Naive thymus-derived CD8-positive, alpha-beta T cell (primary cell): ENCODE measurements around the gene RAB5A. TPM values are rescaled to one million over a fixed set of nuclear protein-coding genes. Genes with fewer than 3 reads are reported as not detected.
"Not testable (repeated sequence)": the region's sequence is repeated elsewhere in the genome, so short reads cannot be mapped to it uniquely, and the experiment has no call there.

Experiments
- ATAC-seq, 2 donors: fragments of 150-1000 bp; cut with Tn5 transposase in 1 of 2; sonication (Bioruptor Pico), chemical (Tn5 transposase) in 1 of 2; 1 replicate in 1 of 2; 2 replicates in 1 of 2; pipeline ENCODE4 v1.10.0; 2021; ENCODE audit warnings: mild to moderate bottlenecking in 2 of 2, moderate library complexity in 2 of 2
- POLR2A ChIA-PET: fragments of 350-600 bp; sonication (Branson Sonifier 250); formaldehyde crosslinking; loops from one replicate; lab custom pipeline; 2021; ENCODE audit warnings: antibody characterized with exemption; lab: Charles Lee
- DNase-seq, 10 donors: peaks; one replicate each; pipeline versions ENCODE4 v3.0.0 to v3.0.0-alpha.2; 2020 to 2022
- H3K27ac Mint-ChIP-seq, 10 donors: one replicate each; pipeline ENCODE4 v1.8.0; 2020 to 2022; ENCODE audit warnings: mild to moderate bottlenecking in 10 of 10, mixed read lengths in 10 of 10, moderate library complexity in 4 of 10, inconsistent platforms in 1 of 10
- H3K27me3 Mint-ChIP-seq, 5 donors: one replicate each; pipeline ENCODE4 v1.8.0; 2021 to 2022; ENCODE audit warnings: mixed read lengths in 5 of 5
- H3K36me3 Mint-ChIP-seq, 3 donors: one replicate each; pipeline ENCODE4 v1.8.0; 2020 to 2022; ENCODE audit warnings: mixed read lengths in 3 of 3, mild to moderate bottlenecking in 2 of 3, inconsistent platforms in 1 of 3
- H3K4me1 Mint-ChIP-seq, 4 donors: one replicate each; pipeline ENCODE4 v1.8.0; 2021 to 2022; ENCODE audit warnings: mixed read lengths in 4 of 4
- H3K4me3 Mint-ChIP-seq, 10 donors: one replicate each; pipeline ENCODE4 v1.8.0; 2020 to 2022; ENCODE audit warnings: mild to moderate bottlenecking in 10 of 10, mixed read lengths in 10 of 10, moderate library complexity in 6 of 10, inconsistent platforms in 1 of 10
- H3K9me3 Mint-ChIP-seq, 9 donors: one replicate each; pipeline ENCODE4 v1.8.0; 2020 to 2022; ENCODE audit warnings: mixed read lengths in 9 of 9, mild to moderate bottlenecking in 3 of 9, inconsistent platforms in 1 of 9, moderate library complexity in 1 of 9
- polyA plus RNA-seq, 3 donors: library from polyadenylated mRNA; unstranded; fragments of 300-500 nt; fragmentation: Illumina TruSeq; gene quantifications; one replicate each; pipeline ENCODE4 v1.2.3, GENCODE V29; 2021
- total RNA-seq, 8 experiments: library from RNA in 2 of 8; stranded (reverse) in 2 of 8; gene quantifications; one replicate each; pipeline ENCODE4 v1.2.3 and lab custom pipeline; 2021 to 2026

RAB5A gene, protein sequence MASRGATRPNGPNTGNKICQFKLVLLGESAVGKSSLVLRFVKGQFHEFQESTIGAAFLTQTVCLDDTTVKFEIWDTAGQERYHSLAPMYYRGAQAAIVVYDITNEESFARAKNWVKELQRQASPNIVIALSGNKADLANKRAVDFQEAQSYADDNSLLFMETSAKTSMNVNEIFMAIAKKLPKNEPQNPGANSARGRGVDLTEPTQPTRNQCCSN
- total RNA-seq (10 to 100 TPM; 73.1 to 79.4 TPM), polyA plus RNA-seq (10 to 100 TPM; 23.9 to 31.2 (median 27.5) TPM), total RNA-seq (lab: John Stamatoyannopoulos, UW) (46.6 to 79.7 (median 55.3) reads per million in 6 experiments)

DNA sequence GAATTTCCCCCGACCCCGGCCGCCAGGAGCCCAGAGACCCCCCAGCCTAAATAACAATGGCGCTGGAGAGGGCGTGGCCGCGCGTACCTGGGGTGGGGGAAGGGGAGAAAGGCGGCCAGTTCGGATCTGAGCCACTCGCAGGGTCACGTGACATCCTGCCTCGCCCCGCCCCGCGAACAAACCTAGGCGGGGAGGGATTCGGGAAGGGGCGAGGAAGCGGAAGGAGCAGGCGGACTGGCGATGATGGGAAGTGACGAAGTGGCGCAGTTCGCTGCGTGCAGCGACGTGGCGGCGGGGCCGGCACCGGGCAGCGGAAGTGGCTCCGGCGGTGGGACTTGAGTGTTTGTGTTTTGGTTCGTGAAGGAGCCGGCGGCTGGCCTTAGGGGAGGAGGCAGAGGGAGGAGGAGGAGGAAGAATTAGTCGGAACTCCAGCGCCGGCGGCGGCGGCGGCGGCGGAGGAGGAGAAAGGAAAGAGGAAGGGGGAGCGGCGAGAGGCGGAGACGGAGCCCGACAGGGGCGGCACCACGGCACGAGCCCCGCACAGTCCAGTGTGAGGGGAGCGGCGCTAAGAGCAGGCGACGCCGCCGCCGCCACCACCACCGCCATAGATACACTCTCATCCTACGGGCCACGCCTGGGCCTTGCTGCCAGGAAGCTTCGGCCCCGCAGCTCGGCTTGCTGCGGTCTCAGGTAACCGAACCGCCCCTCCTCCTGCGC lies at the start of gene RAB5A:
TSS of gene RAB5A (plus strand) at position 266 of the 717 bp plus-strand sequence. CDS start 3,802 bp downstream, outside the sequence.
- Mint-ChIP-seq H3K9me3 (no peaks in the 10 kb centered on the region), H3K4me1 (peaks cover 18 to 55% (median 48%) of the 10 kb centered on the region in 4 donors), H3K27me3 (no peaks in the 10 kb centered on the region), H3K4me3 (peak within 1 kb of the TSS; percentile 95 to 100 (median 99)), H3K27ac (peak within 1 kb of the TSS; percentile 98 to 100 (median 99)), H3K36me3 (peaks cover 0 to 15% (median 5%) of the 10 kb centered on the region in 3 donors)
- peak; percentile 87 to 98 (median 96) for DNase-seq
- peak; percentile 80 to 83 for ATAC-seq
- POLR2A ChIA-PET = interaction anchor here (0.6 to 4.3 kb wide), 10 partner anchors 10 to 239 kb away, joined by 3 to 28 read pairs (median 4); partner anchors contain the start of genes KAT2B and SGO1

DNA sequence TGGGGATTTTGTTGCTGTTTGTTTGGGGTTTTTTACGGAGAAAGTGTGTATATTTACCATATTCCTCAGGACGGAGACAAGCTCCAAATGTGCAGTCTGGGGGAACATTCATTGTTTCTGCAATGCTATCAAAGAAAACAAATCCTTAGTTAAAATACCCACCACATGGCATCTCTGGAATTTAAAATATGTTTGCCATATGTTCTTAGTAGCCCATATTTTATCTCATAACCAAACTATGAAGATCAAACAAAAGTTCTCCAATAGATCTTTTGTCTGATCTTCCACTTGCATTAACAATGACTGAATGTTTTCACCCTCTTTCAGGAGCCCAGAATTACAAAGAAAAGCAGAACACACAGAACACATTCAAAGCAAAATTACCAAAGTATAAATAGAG lies 48.2 kb upstream of the RAB5A start:
- no peak overlapping the region for H3K4me3 Mint-ChIP-seq
- ATAC-seq (no peak), DNase-seq (no peak)
- POLR2A ChIA-PET = no interaction called here
- H3K27ac Mint-ChIP-seq = no peak overlapping the region
- no peaks in the 10 kb centered on the region for H3K9me3 Mint-ChIP-seq
- H3K27me3 Mint-ChIP-seq = peaks cover 0 to 6% (median 0%) of the 10 kb centered on the region in 5 donors
- no peaks in the 10 kb centered on the region for H3K36me3 Mint-ChIP-seq
- no peaks in the 10 kb centered on the region for H3K4me1 Mint-ChIP-seq

DNA sequence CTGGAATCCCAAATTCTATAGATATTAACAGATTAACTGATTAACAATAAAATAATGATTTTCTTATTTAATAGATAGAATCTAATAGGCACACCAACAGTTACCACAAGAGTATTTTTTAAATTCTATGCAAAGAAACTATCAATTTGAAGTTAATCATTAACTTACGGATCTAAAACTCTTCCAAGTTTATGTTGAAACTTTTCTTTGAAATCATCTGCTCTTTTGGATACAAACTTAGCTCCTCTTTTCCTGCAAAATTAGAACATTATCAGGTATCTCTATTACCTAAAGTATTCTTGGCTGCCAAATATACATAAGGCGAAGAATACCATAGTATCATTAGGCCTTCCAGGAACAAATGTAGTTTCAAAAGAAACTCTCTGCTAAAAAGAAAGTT lies 47.6 kb upstream of the RAB5A start:
- DNase-seq (no peak), ATAC-seq (no peak)
- H3K9me3 Mint-ChIP-seq = no peaks in the 10 kb centered on the region
- POLR2A ChIA-PET = no interaction called here
- no peak overlapping the region for H3K4me3 Mint-ChIP-seq
- no peaks in the 10 kb centered on the region for H3K36me3 Mint-ChIP-seq
- H3K27me3 Mint-ChIP-seq = peaks cover 0 to 6% (median 0%) of the 10 kb centered on the region in 5 donors
- no peak overlapping the region for H3K27ac Mint-ChIP-seq
- no peaks in the 10 kb centered on the region for H3K4me1 Mint-ChIP-seq

DNA sequence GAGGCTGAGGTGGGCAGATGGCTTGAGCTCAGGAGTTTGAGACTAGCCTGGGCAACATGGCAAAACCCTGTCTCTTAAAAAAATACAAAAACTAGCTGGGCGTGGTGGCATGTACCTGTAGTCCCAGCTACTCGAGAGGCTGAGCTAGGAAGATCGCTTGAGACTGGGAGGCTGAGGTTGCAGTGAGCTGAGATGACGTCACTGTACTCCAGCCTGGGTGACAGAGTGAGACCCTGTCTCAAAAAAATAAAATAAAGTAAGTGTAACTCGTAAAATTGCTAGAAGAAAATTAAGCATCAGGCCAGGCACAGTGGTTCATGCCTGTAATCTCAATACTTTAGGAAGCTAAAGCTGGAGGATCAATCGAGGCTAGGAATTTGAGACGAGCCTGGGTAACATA lies 47.1 kb upstream of the RAB5A start:
- H3K27me3 Mint-ChIP-seq, H3K36me3 Mint-ChIP-seq, ATAC-seq, H3K4me1 Mint-ChIP-seq, H3K4me3 Mint-ChIP-seq, H3K9me3 Mint-ChIP-seq, POLR2A ChIA-PET, H3K27ac Mint-ChIP-seq, DNase-seq: not testable (repeated sequence)

DNA sequence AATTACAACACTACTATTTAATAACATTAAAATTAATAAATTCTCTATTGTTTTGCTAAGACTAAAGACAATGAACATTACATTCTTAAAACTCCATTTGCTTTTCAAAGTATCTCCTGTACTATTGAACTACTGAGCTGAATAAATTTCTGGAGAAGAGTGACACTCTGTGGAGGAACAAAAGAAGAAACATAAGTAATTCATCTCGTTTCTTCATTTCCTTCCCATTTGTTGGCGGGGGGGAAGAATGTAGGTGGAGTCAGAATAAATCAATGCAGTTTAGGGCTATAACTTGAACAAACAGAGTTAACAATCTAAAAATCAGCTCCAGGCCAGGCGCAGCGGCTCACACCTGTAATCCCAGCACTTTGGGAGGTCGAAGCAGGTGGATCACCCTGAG lies 45.6 kb upstream of the RAB5A start:
- ATAC-seq (no peak), DNase-seq (no peak)
- peaks cover 0 to 12% (median 0%) of the 10 kb centered on the region in 9 donors for H3K9me3 Mint-ChIP-seq
- H3K36me3 Mint-ChIP-seq = peaks cover 0 to 2% (median 0%) of the 10 kb centered on the region in 3 donors
- H3K4me1 Mint-ChIP-seq = no peaks in the 10 kb centered on the region
- POLR2A ChIA-PET = no interaction called here
- H3K4me3 Mint-ChIP-seq = no peak overlapping the region
- H3K27me3 Mint-ChIP-seq = peaks cover 0 to 6% (median 0%) of the 10 kb centered on the region in 5 donors
- no peak overlapping the region for H3K27ac Mint-ChIP-seq

DNA sequence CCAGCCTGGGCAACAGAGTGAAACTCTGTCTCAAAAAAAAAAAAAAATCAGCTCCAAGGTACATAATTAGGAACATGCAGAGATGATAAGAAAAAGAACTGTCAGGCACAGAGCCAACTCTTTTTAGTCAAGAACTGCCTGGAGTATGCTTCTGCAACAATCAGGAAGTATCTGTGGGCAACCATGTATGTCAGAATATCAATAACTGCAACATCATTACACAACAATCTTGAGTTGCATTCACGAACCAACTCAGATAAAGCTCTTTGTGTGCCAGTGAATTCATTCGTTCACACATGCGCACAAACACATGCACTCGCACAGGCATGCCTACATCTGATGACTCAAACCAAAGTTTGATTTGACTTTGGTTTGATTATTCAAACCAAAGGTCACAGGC lies 45.0 kb upstream of the RAB5A start:
- peaks cover 0 to 14% (median 0%) of the 10 kb centered on the region in 9 donors for H3K9me3 Mint-ChIP-seq
- H3K4me3 Mint-ChIP-seq = no peak overlapping the region
- H3K36me3 Mint-ChIP-seq = peaks cover 0 to 3% (median 0%) of the 10 kb centered on the region in 3 donors
- POLR2A ChIA-PET = no interaction called here
- H3K4me1 Mint-ChIP-seq = no peaks in the 10 kb centered on the region
- H3K27me3 Mint-ChIP-seq = peaks cover 0 to 6% (median 0%) of the 10 kb centered on the region in 5 donors
- no peak overlapping the region for H3K27ac Mint-ChIP-seq
- no peak for ATAC-seq
- no peak for DNase-seq

DNA sequence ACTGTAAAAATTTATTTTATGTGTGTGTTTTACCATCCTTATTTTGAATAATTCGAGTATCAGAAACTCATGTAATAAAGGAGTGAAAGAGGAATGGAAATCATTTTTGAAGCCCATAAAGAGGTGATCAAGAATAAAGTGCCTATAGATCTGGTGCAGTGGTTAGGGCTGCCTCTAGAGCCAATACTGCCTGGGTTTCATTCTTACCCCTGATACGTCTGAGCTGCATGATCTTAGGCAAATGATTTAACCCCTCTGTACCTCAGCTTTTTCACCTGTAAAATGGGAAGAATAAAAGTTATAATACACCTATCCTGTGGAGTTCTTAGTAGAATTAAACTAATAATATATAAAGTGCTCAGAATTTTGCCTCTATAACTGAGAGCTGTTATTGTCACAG lies 43.2 kb upstream of the RAB5A start:
- H3K27ac Mint-ChIP-seq = no peak overlapping the region
- POLR2A ChIA-PET = no interaction called here
- H3K36me3 Mint-ChIP-seq = peaks cover 0 to 3% (median 0%) of the 10 kb centered on the region in 3 donors
- no peak overlapping the region for H3K4me3 Mint-ChIP-seq
- peaks cover 0 to 3% (median 0%) of the 10 kb centered on the region in 5 donors for H3K27me3 Mint-ChIP-seq
- ATAC-seq (no peak), DNase-seq (no peak)
- peaks cover 0 to 14% (median 0%) of the 10 kb centered on the region in 9 donors for H3K9me3 Mint-ChIP-seq
- no peaks in the 10 kb centered on the region for H3K4me1 Mint-ChIP-seq

DNA sequence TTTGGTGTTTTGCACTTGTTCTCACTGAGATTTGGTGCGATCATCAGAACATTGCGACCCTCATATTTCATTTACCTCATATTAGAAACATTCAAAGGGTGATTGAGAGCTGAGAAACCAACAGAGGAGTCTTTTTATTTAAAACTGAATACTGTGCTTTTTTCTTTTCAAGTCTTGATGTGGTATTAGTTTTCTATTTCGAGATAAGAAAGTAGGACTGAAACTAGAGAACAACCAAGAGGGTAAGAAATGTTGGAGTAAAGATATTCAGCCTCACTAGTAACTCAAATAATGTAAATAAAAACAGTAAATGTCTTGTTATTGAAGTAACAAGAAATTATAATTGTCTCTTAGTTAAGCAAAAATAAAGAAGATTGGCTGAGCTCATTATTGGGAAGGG lies 39.4 kb upstream of the RAB5A start:
- DNase-seq = no peak
- POLR2A ChIA-PET = no interaction called here
- Mint-ChIP-seq H3K27me3 (no peaks in the 10 kb centered on the region), H3K4me3 (no peak overlapping the region), H3K36me3 (peaks cover 0 to 16% (median 15%) of the 10 kb centered on the region in 3 donors), H3K27ac (no peak overlapping the region), H3K9me3 (peaks cover 2 to 41% (median 15%) of the 10 kb centered on the region in 9 donors), H3K4me1 (no peaks in the 10 kb centered on the region)
- ATAC-seq = no peak

DNA sequence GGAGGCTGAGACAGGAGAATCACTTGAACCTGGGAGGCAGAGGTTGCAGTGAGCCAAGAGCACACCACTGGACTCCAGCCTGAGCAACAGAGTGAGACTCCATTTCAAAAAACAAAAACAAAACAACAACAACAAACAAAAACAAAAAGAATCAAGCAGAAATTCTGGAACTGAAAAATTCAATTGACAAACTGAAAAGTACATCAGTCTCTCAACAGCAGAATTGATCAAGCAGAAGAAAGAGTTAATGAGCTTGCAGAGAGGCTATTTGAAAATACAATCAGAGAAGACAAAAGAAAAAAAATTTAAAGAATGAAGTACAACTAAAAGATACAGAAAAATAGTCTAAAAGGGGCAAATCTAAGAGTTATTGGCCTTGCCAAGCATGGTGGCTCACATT lies 35.4 kb upstream of the RAB5A start:
- DNase-seq = no peak
- Mint-ChIP-seq H3K27me3 (no peaks in the 10 kb centered on the region), H3K4me3 (no peak overlapping the region), H3K27ac (no peak overlapping the region), H3K4me1 (no peaks in the 10 kb centered on the region), H3K9me3 (peaks cover 8 to 41% (median 17%) of the 10 kb centered on the region in 9 donors), H3K36me3 (peaks cover 0 to 21% (median 20%) of the 10 kb centered on the region in 3 donors)
- ATAC-seq = no peak
- POLR2A ChIA-PET = no interaction called here

DNA sequence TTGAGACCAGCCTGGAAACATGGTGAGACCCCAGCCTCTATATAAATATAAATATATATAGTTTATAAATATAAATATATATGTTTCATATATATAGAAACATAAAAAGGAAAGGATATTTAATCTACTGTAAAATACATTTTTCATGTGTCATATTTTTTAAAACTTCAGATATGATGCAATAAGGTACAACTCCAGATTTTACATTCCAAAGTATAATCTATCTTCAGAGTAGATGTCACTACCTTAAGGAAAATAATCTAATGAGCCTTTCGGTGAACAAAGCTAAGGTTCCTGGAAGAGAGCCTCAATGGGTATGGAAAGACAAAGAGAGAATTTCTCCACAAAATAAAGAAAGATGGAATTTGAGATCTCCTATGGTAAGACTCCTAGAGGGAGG lies 29.7 kb upstream of the RAB5A start:
- Mint-ChIP-seq H3K27me3 (no peaks in the 10 kb centered on the region), H3K4me1 (peaks cover 0 to 2% (median 0%) of the 10 kb centered on the region in 4 donors), H3K36me3 (peaks cover 0 to 9% (median 5%) of the 10 kb centered on the region in 3 donors), H3K27ac (no peak overlapping the region), H3K9me3 (peaks cover 0 to 17% (median 8%) of the 10 kb centered on the region in 9 donors), H3K4me3 (no peak overlapping the region)
- DNase-seq (no peak), ATAC-seq (no peak)
- POLR2A ChIA-PET = no interaction called here

DNA sequence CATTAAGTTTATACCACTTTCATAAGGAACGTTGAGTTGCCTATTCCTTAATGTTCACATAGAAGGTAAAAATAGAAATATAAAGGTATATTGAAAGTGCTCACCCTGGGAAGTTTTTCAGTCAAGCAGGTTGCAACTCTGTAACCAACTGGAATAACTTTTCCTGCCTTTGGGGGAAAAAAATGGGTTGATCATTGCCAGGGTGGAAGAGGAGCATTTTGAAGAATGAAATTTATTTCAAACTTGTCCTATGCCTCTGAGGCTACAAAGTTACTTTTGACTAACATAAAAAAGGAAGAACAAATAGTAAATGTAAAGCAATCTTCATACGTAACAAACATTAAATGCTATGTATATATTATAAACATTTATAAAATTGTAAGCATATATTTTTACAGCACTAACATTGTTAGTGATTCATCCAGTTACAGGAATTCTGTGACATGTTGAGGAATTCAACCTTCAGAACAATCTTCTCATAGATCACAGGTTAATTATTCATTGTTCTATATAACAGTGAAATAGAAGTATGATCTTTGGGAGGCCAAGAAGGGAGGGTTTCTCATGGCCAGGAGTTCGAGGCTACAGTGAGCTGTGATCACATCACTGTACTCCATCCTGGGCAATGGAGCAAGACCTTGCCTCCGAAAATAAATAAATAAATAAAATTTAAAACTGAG lies 26.4 kb upstream of the RAB5A start:
- Mint-ChIP-seq H3K4me1 (peaks cover 0 to 2% (median 0%) of the 10 kb centered on the region in 4 donors), H3K36me3 (no peaks in the 10 kb centered on the region), H3K27me3 (peaks cover 0 to 2% (median 0%) of the 10 kb centered on the region in 5 donors), H3K9me3 (no peaks in the 10 kb centered on the region), H3K4me3 (no peak overlapping the region), H3K27ac (no peak overlapping the region)
- POLR2A ChIA-PET = no interaction called here
- ATAC-seq (no peak), DNase-seq (no peak)

DNA sequence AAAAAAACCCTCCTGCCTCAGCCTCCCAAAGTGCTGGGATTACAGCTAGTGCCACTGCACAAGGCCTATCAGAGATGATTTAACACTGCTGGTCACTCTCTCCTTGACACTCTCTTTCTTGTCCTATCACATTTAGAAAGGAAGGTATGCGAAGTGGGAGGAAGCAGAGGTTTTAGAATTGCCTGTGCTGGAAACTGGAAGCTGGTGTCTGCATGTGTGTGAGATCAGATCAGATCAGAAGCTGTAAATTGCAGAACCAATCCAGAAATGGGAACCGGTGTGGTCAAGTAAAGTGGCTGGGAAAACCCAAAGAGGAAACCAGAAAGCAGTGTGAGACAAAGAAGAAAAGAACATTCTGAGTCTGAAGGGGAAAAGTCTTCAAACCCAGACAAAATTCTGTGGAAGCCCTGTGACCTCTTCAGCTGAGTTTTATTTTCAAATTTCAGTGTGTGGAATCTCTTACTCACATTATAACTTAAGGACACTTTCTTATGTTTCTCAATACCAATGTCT lies 15.7 kb upstream of the RAB5A start:
- POLR2A ChIA-PET = no interaction called here
- ATAC-seq = no peak

More for the DNA sequence above, 15.7 kb upstream of the RAB5A start:
- Mint-ChIP-seq H3K36me3 (no peaks in the 10 kb centered on the region), H3K9me3 (peaks cover 0 to 2% (median 0%) of the 10 kb centered on the region in 9 donors), H3K27ac (peak overlapping the region in 1 of 10 donors; percentile 1), H3K27me3 (peaks cover 13 to 28% (median 14%) of the 10 kb centered on the region in 5 donors), H3K4me3 (no peak overlapping the region), H3K4me1 (peaks cover 0 to 10% (median 6%) of the 10 kb centered on the region in 4 donors)
- DNase-seq = no peak
